Osteoblast (primary cell): ENCODE results near the gene CD99L2. TPM values are rescaled to one million over a fixed set of nuclear protein-coding genes. Genes with fewer than 3 reads are reported as not detected.

Experiments
- DNase-seq: peaks from one replicate; pipeline ENCODE4 v3.0.0; 2011; ENCODE audit warnings: low spot score, mixed read lengths; ENCODE audit not compliant: insufficient read length; ENCODE audit errors: missing footprints
- H2AFZ ChIP-seq: 2 replicates; pipeline ENCODE4 v1.6.0; 2011; ENCODE audit warnings: mild to moderate bottlenecking, low read length
- H3K27ac ChIP-seq: 2 replicates; pipeline ENCODE4 v1.5.1; 2011; ENCODE audit warnings: mild to moderate bottlenecking, low read depth, low read length, moderate library complexity
- H3K27me3 ChIP-seq: 2 replicates; pipeline ENCODE4 v1.6.0; 2012; ENCODE audit warnings: mild to moderate bottlenecking, control low read depth, inconsistent platforms, low read length, moderate library complexity; ENCODE audit not compliant: insufficient read depth
- H3K36me3 ChIP-seq: 2 replicates; pipeline ENCODE4 v1.5.1; 2011; ENCODE audit warnings: mild to moderate bottlenecking, low read length, control low read depth, moderate library complexity; ENCODE audit not compliant: insufficient read depth
- H3K4me1 ChIP-seq: 2 replicates; pipeline ENCODE4 v1.5.1; 2011; ENCODE audit warnings: mild to moderate bottlenecking, low read length, control low read depth, moderate library complexity; ENCODE audit not compliant: insufficient read depth
- H3K4me2 ChIP-seq: 2 replicates; pipeline ENCODE4 v1.6.0; 2011; ENCODE audit warnings: mild to moderate bottlenecking, low read length; ENCODE audit not compliant: insufficient read depth
- H3K4me3 ChIP-seq: fragments of 200-600 bp; sonication (generic); 3 replicates; pipeline ENCODE4 v1.5.1; 2012; ENCODE audit warnings: mild to moderate bottlenecking, low read length, inconsistent platforms; ENCODE audit not compliant: insufficient read depth
- H3K79me2 ChIP-seq: 2 replicates; pipeline ENCODE4 v1.6.0; 2012; ENCODE audit warnings: mild to moderate bottlenecking, low read length, control low read depth, inconsistent platforms; ENCODE audit not compliant: insufficient read depth
- H3K9me3 ChIP-seq: 2 replicates; pipeline ENCODE4 v1.5.1; 2011; ENCODE audit warnings: low read depth, low read length, control low read depth
- H4K20me1 ChIP-seq: 2 replicates; pipeline ENCODE4 v1.6.0; 2012; ENCODE audit warnings: mild to moderate bottlenecking, low read length, control low read depth; ENCODE audit not compliant: insufficient read depth
- CTCF ChIP-seq: IDR thresholded peaks from 2 replicates; pipeline ENCODE4 v1.5.1; 2011; ENCODE audit warnings: mild to moderate bottlenecking, low read depth, low read length, moderate library complexity; ENCODE audit errors: extremely low read depth
- total RNA-seq: library from RNA; depleted of rRNA; stranded (reverse); fragments of >200 nt; gene quantifications from 2 replicates; pipeline ENCODE4 v1.2.3, GENCODE V29; 2012

CD99L2 gene
- total RNA-seq, 1 donor = 85.0 TPM

- no peak overlapping the region for H3K4me3 ChIP-seq
- H2AFZ ChIP-seq = no peak overlapping the region
- TF ChIP-seq CTCF = no peak
- H3K4me1 ChIP-seq = no peaks in the 10 kb centered on the region
- no peak for DNase-seq
- H3K9me3 ChIP-seq = no peaks in the 10 kb centered on the region
- no peaks in the 10 kb centered on the region for H3K27me3 ChIP-seq
- no peaks in the 10 kb centered on the region for H4K20me1 ChIP-seq
- no peaks in the 10 kb centered on the region for H3K36me3 ChIP-seq
- no peak overlapping the region for H3K4me2 ChIP-seq
- peaks cover 6% of the 10 kb centered on the region for H3K79me2 ChIP-seq
- H3K27ac ChIP-seq = no peak overlapping the region
Measured at GRCh38 chrX:150873616-150874015, 24.9 kb downstream of the CD99L2 start.

GRCh38 chrX:150872773-150873336 lies 25.6 kb downstream of the CD99L2 start:
- no peak for DNase-seq
- H3K36me3 ChIP-seq = no peaks in the 10 kb centered on the region
- H3K9me3 ChIP-seq = no peaks in the 10 kb centered on the region
- H3K79me2 ChIP-seq = peaks cover 6% of the 10 kb centered on the region
- no peak overlapping the region for H3K27ac ChIP-seq
- TF ChIP-seq CTCF = no peak
- H2AFZ ChIP-seq = no peak overlapping the region
- no peak overlapping the region for H3K4me3 ChIP-seq
- no peaks in the 10 kb centered on the region for H4K20me1 ChIP-seq
- no peaks in the 10 kb centered on the region for H3K4me1 ChIP-seq
- no peaks in the 10 kb centered on the region for H3K27me3 ChIP-seq
- H3K4me2 ChIP-seq = no peak overlapping the region

GRCh38 chrX:150871341-150871811 lies 27.1 kb downstream of the CD99L2 start:
- Histone ChIP-seq H3K4me3 (no peak overlapping the region), H4K20me1 (no peaks in the 10 kb centered on the region), H3K4me2 (no peak overlapping the region), H3K9me3 (no peaks in the 10 kb centered on the region), H3K27me3 (no peaks in the 10 kb centered on the region), H3K79me2 (peaks cover 6% of the 10 kb centered on the region), H3K36me3 (no peaks in the 10 kb centered on the region), H3K4me1 (no peaks in the 10 kb centered on the region), H3K27ac (no peak overlapping the region), H2AFZ (no peak overlapping the region)
- TF ChIP-seq CTCF = no peak
- DNase-seq = no peak

DNA sequence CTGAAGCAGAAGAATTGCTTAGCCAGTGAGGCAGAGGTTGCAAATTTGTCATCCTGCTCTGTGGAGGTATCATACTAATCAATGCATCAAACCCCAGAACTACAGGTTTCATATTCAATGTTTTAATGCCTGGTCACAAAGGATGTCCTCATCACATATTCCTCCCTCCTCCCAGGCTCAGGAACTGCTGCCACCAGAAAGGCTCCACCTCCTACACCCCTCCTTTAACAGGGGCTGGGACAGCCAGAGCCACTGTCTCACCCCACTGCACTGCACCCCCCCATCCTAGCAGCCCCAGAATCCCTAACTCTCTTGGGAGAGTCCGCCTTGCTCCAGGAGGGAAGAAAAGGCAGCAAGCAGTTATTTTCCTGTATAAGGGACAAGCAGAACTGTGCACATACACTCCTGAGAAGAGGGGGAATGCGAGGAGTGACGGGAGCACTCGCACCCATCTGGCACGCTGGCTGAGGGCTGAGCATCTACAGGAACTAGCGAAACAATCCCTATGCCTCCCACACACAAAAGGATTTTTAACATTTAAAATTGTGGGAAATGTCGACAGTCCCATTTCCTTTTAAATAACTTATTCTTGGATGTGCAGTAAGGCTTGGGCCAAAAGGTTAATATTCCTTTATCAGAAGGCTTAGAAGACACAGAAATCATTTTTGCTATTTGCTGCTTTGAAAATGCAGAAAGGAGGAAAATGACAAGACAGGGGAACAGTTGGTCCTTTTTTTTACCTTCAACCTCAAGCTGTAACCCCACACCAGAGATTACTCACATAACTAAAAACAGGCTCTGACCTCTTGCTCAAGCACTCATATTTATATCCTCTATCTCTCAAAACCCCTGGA lies 27.8 kb downstream of the CD99L2 start:
- no peak for TF ChIP-seq CTCF
- no peak overlapping the region for H3K27ac ChIP-seq
- no peaks in the 10 kb centered on the region for H3K27me3 ChIP-seq
- no peaks in the 10 kb centered on the region for H3K36me3 ChIP-seq
- no peak overlapping the region for H3K4me2 ChIP-seq
- peaks cover 6% of the 10 kb centered on the region for H3K79me2 ChIP-seq
- no peak overlapping the region for H3K4me3 ChIP-seq
- H3K4me1 ChIP-seq = no peaks in the 10 kb centered on the region
- H4K20me1 ChIP-seq = no peaks in the 10 kb centered on the region
- DNase-seq = no peak
- H3K9me3 ChIP-seq = no peaks in the 10 kb centered on the region
- no peak overlapping the region for H2AFZ ChIP-seq
